HG03439 (cell line): ENCODE data around the gene CPNE6.

Experiments used
- ATAC-seq: cut with Tn5 transposase; IDR thresholded peaks from one replicate; pipeline ENCODE4 v1.9.1; 2021; ENCODE audit warnings: mild to moderate bottlenecking, moderate library complexity; ENCODE audit not compliant: unreplicated experiment

CPNE6 gene

DNA sequence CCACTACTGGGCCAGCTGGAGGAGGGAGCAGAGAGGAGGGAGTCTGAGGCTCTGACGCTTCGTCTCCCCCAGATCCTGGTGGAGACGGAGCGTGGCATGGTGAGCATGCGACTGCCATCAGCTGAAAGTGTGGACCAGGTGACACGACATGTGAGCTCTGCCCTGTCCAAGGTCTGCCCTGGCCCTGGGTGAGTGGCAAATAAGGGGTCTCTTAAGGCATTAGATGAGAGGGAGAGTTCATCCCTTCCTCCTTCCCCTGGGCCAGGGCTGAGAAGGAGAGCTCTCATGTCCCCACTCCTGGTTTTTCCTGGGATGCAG is 17.1 kb upstream of the CPNE6 start:
- no peak for ATAC-seq

DNA sequence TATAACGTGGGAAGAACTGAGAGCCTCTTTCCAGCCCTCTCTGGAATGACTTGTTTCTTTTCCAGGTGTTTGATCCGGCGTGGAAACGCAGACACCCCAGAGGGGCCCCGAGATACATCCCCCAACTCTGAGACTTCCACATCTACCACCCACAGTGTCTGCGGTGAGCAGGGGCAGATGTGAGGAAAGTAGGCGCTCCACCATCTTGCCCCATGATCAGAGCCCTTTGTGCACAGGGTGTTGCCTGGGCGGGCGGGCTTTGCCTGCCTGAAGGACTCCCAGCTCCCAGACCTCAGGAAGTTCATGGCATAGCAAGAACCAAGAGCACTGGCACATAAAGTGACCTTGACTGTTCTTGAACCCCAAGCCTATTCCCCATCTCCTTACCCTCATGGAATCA is 16.7 kb upstream of the CPNE6 start:
- no peak for ATAC-seq

DNA sequence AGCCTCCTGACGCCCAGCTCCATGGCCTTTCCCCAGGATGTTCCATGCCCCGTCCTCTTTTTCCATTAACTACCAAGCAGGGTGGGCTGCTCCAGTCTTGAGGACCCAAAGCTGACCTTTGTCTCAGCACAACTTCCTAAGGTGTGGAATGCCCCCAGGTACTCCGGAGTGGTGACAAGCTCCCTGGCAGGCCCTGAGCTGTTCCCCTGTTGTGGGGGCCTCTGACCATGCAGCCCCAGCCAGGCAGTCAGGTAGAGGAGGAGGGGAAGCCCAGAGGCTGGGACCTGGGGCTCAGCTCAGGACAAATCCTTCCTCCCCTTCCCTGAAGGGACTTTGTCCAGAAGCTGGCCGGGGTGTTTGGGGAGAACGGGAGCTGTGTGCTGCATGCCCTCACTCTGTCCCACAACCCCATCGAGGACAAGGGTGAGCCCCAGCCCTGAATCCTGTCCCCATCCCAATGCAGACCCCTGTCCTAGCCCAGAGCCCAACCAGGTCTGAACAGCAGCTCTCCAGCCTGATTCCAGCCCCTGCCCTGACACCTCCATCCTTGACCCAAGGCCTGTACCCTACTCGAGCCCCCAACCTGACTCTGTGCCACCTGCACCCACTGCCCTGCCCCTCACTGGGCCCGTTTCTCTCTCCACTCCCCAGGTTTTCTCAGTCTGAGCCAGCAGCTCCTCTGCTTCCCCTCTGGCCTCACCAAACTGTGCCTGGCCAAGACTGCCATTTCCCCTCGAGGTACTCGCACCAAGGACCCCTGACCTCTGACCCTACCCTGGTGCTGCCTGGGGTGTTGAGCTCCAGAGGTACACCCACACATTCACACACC is 15.2 kb upstream of the CPNE6 start:
- no peak for ATAC-seq

DNA sequence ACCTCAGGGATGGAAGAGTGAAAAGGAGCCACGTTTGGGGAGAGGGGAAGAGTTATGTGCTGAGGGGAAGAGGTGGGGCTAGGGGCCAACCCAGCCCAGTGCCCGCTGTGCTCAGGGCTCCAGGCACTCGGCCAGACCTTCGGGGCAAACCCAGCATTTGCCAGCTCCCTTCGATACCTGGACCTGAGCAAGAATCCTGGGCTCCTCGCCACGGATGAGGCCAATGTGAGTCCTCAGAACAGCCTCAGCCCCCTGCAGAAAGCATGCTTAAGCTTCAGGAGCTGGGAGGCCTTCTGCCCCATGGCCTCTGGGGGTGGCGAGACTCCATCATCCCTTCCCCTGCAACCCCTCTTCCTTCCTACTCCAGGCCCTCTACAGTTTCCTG is 14.6 kb upstream of the CPNE6 start:
- no peak for ATAC-seq

DNA sequence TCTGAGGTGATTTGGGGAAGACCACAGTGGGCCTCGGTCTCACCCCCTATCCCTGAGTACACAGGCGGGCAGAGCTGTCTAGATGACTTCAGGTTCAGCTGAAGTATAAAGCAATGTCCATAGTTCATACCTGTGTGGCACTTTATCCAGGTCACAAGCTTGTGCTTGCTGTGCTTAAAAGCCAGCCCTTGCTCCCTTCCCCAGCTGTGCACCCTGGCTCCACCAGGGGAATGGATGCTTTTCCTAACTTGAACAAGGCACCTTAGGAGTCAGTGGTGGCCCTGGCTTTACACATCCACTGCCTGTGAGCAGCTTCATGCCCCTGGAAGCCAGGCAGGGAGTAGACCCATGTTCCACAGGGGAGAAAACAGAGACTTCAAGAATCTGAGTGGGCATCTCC is 14.1 kb upstream of the CPNE6 start:
- no peak for ATAC-seq

DNA sequence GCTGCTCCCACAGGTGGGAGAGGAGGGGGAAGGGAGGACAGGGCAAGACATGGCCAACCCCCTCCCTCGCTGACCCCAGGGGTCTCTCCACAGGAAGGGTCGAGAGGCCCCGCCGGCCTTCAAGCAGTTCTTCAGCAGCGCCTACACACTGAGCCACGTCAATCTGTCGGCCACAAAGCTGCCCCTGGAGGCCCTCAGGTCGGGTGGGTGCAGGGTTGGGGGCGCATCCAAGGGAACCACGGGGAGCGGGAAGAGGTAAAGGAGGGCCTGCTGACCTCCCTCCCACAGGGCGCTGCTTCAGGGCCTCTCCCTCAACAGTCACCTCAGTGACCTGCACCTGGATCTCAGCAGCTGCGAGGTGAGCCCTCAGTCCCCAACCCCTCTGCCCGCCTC is 13.5 kb upstream of the CPNE6 start:
- no peak for ATAC-seq

DNA sequence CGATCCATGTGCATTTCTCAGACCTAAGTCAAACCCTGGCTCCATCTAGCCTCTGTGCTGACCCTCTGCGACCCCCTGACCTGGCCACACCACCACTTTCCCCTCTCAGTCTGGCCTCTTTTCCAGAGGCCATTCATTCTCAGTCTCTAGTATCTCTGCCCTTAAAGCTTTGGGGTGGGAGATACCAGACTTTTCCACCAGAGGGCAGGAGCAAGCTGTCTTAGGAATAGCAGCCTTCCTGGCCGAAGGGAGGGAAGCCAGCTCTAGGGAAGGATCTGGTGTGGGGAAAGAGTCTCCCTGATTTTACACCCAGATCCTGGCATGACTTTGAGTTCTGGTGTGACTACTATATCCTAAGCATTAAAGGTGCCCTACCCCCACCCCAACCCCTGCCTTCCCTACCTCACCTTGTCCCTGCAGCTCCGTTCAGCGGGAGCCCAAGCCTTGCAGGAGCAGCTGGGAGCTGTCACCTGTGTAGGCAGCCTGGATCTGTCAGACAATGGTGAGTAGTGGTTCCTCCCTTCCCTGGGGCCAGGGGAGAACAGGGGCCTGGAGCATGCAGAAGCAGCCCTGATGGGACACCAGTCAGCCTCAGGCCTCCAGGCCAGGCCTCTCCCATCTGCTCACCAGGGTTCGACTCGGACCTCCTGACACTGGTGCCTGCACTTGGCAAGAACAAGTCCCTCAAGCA is 13.0 kb upstream of the CPNE6 start:
- ATAC-seq = no peak

DNA sequence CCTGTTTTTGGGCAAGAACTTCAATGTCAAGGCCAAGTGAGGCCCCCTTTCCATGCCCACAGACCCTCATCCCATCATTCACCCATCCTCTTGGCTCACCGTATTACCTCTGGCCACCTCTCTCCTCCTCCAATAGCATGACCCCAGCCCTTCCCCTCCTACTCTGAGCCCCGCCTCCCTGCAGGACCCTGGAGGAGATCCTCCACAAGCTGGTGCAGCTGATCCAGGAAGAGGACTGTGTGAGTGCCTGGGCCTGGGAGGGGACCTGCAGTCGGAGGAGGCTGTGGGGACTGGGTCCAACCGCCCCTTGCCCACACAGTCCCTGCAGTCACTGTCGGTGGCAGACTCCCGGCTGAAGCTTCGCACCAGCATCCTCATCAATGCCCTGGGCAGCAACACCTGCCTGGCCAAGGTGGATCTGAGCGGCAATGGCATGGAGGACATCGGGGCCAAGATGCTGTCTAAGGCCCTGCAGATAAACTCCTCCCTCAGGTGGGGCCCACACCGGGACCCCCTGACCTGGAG is 12.3 kb upstream of the CPNE6 start:
- no peak for ATAC-seq

DNA sequence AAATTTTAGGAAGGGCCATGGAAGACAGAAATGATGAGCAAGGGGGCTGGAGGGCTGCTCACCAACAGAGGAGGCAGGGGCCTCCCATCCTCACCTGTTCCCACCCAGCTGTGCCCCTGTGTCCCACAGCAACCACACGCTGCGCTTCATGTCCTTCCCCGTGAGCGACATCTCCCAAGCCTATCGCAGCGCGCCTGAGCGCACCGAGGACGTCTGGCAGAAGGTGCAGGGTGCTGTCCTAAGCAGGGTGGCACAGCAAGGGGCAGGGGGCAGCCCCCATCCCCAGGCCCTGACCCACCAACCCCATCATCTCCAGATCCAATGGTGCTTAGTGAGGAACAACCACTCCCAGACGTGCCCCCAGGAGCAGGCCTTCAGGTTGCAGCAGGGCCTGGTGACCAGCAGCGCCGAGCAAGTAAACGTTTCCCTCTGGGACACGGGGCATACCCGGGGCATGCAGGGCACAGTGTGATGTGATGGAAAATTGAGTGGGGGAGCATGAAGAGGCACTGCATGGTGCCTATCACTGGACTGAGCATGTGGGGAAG is 11.4 kb upstream of the CPNE6 start:
- no peak for ATAC-seq

DNA sequence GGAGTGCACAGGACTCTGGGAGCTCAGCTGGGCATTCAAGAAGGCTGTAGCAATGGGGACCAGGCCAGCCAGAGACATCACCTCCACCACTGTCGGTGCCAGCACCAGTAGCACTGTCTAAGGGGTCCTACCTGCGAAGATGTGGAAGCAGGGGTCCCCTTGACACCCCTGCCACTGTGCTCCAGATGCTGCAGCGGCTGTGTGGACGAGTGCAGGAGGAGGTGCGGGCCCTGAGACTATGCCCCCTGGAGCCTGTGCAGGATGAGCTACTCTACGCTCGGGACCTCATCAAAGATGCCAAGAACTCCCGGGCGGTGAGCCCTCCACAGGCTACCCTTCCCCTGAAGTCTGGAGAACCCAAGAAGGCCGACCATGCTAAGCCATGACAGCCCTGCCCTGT is 10.9 kb upstream of the CPNE6 start:
- ATAC-seq = no peak

DNA sequence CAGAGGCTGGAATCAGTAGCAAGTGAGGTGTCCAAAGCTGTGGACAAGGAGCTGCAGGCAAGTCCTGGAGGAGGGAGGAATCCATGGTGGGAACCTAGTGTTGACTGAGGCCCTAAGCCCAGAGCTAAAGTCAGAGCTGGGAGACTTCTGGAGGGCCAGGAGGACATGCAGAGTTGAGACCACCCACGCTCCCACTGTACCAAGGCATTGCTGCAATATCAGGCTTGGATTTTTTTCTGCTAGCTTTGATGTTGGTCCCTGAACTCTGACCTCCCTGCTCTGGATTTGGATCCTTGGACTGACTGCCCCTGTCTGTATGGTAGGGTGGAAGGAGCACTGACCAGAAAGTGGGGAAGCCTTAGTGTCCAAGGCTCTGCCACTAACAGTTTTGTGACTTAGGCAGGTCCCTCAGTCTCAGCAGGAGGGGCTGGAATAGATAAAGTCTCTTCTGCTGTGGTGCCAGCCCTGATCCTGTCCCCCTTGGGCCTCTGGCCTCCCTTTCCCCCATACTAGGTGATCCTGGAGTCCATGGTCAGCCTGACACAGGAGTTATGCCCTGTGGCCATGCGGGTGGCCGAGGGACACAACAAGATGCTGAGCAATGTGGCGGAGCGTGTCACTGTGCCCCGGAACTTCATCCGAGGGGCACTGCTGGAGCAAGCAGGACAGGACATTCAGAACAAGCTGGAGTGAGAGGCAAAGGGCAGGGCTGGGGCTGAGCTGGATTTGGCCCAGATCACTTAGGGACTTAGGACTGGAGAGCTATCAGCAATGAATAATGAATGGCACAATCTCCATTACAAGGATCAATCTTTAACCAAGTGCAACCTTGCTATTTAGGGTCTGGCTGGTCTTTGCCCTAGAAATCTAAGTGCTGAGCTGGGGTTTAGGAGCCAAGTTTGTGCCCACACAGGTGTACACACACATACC is 10.1 kb upstream of the CPNE6 start:
- no peak for ATAC-seq

DNA sequence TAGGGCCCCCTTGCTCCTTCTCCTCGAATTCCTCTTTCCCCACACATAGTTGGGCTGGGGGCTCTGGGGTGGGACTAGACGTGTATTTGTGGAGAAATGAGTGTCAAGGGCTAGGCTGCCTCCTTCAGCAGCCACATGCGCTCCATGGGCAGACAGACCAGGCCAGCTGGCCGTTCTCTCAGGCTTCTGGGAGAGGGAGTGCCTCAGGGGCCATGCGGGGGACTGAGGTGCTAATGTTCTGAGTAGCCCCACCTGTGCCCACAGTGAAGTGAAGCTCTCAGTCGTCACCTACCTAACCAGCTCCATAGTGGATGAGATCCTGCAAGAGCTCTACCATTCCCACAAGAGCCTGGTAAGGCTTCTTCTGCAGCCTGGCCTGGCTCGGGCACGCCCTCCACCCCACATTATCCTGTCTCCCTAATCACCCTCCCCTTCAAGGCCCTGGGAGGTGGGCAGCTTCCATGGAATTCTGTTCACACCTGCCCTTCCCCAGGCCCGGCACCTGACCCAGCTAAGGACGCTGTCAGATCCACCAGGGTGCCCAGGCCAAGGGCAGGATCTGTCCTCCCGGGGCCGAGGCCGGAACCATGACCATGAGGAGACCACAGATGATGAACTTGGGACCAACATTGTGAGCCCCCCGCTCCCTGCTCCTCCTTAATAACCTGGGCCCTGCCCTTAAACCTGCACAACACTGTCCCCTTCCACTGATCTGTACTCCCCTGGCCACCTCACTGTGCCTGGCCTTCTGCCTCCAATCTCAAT is 9.0 kb upstream of the CPNE6 start:
- no peak for ATAC-seq

DNA sequence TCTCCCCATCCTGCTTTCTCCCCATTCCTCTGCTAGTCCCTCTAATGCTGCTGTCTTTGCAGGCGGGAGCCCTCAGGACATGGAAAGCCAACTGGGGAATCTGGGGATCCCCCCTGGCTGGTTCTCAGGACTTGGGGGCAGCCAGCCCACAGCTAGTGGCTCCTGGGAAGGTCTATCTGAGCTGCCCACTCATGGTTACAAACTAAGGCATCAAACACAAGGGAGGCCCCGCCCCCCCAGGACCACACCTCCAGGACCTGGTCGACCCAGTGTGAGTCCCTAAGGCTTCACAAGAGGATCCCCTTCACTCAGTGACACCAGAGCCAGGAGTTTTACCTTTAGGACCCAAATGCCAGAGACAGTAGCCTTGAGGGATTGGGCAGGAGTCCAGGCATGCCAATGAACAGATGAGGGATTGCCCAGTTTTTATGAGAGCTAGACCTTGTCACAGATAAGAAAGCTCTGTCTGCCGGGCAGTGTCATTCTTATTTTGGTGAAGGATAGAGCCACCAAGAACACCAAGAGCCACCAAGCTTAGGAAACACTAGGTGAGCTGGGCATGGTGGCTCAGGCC is 8.0 kb upstream of the CPNE6 start:
- no peak for ATAC-seq

DNA sequence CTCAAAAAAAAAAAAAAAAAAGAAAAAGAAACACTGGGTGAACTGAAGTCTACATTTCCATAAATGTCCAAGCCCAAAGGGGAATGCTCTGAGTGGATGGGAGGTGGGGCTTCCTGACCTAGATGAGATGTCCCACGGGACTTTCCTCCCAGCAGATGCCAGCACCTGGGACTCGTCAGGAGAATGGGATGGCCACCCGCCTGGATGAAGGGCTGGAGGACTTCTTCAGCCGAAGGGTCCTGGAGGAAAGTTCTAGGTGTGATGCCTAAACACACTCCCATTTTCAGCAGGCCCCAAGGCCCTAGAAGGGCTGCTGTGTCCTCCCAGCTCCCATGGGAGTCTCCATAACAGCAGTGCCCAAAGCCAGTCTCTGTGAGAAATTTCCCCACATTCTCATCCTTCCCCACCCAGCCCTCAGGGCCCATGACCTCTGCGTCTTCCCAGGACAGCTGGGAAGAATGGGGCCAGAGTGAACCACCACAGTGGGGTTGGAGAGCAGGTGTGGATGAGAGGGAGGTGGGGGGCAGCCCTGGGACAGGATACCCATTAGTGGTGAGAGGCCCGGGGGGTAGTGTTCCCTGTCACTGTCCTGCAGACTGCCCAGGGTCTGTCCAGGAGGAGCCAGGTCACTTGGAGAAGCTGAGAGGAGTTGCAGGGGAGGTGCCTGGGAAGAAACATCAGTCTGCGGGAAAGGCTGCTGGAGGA is 7.1 kb upstream of the CPNE6 start:
- no peak for ATAC-seq

DNA sequence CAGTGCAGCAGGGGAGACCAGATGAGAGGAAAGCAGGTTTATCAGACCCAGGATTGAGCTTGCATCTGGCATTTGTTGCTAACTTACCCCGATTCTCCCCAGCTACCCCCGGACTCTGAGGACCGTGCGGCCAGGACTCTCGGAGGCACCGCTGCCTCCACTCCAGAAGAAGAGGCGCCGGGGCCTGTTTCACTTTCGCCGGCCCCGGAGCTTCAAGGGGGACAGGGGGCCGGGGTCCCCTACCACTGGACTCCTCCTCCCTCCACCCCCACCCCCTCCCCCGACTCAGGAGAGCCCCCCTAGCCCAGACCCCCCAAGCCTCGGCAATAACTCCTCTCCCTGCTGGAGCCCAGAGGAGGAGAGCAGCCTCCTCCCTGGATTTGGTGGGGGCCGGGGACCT is 6.5 kb upstream of the CPNE6 start:
- no peak for ATAC-seq

DNA sequence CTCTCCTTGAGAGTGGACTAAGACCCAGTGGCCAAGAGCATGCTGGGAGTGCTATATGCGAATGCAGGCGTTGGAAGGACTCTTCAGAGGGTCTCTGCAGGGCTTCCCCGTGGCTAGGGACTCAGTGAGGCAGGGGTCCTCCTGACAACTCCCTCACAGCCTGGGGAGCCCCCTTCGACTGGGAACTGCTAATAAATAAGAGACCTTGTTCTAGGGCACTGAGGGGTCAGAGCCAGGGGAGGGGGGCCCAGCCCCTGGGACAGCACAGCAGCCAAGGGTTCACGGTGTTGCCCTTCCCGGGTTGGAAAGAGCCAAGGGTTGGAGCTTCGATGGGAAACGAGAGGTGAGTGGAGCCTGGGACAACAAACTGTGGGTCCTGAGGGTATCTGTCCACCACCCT is 6.0 kb upstream of the CPNE6 start:
- no peak for ATAC-seq

DNA sequence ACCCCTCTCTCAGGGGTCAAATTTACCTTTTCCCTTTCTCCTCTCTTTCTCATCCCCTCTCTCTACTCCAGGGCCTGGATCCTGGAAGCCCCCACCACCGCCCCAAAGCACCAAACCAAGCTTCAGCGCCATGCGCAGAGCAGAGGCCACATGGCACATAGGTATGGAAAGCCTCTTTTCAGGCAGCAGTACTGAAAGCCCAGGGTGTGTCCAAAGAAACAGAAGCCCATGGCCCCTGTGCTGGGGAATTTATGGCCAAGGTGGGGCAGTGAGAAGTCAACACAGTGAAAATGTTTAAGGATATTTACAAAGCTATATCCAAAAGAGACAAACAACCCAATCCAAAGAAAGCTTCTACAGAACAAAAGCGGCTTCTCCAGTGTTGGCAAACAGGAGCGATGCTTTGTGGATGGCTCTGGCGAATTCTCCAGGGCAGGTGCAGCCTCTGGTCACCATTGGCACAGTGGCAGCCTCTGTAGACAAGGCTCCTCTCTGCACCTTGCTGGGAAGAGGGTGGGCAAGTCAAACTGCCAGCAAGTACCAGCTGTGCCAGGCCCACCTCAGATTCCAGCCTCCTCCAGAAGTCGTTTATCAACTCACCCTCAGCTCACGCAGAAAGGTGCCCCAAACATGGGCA is 4.7 kb upstream of the CPNE6 start:
- no peak for ATAC-seq

DNA sequence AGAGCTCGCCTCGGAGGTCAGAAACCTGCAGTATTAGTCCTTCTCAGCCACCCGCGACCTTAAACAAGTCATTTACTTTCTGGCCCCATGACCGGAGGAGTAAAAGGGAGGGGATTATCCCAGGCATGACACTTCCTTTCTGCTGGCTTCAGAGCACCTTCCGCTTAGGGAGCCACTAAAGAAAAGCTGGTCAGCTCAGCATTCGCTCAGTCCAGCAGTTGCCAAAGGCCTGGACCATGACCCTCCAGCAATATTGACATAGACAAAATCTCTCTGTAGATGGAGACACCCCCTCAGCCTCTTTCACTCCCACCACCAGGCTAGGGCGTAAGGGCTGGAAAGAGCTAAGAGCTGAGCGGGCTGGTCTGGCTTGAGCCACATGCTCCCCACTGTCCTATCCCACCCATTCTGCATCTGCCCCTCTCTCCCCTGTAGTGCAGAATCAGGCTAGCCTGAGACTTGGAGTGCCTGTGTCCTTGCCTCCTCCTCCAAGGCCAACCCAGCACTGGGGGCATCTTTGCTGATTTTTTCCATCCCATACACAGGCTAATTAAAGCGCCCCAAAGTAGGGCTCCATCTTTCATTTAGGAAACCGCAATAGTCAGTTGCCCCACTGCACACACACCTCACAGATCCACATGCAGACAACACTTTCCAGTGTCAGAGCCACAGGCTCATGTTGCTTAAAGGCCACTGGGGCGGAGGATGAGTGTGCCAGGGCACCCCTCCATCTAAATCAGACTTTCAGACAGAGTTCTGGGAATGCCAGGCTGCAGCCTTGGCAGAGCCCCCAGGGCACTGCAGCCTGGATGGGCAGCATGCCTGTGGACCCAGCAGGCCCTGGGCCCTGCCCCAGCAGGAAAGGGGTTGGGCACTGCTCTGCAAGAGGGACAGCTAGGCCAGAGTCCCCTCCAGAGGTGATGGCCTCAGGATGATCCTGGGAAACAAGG is 4.0 kb upstream of the CPNE6 start:
- ATAC-seq = no peak
